Endothelial cell of umbilical vein (primary cell): ENCODE results near the gene IQGAP3. TPM values are rescaled to one million over a fixed set of nuclear protein-coding genes. Genes with fewer than 3 reads are reported as not detected.

Experiments used
- BruUV-seq: library from RNA; stranded (reverse); fragments of 400-500 nt; replicated peaks from 2 replicates; lab custom pipeline; 2021; lab: Mats Ljungman, UMichigan
- CTCF ChIA-PET: fragments of 300-600, 350-600 bp; sonication (Branson Sonifier 250); formaldehyde crosslinking; loops from one replicate; lab custom pipeline; 2021; ENCODE audit warnings: antibody characterized with exemption, inconsistent platforms; lab: Charles Lee
- POLR2A ChIA-PET: fragments of 300-600, 350-600 bp; sonication (Branson Sonifier 250); formaldehyde crosslinking; loops from one replicate; lab custom pipeline; 2021; ENCODE audit warnings: antibody characterized with exemption, inconsistent platforms; lab: Charles Lee
- DNase-seq: peaks from one replicate; pipeline ENCODE4 v3.0.0-alpha.2; 2011; ENCODE audit warnings: low read depth, low spot score
- FAIRE-seq: peaks from 2 replicates; lab custom pipeline; 2011; peaks lifted over from hg19 to GRCh38; lab: Jason Lieb, UNC
- H2AFZ ChIP-seq: 2 replicates; pipeline ENCODE4 v1.6.0; 2012; ENCODE audit warnings: low read depth, low read length, control low read depth, inconsistent platforms
- H3K27ac ChIP-seq: 2 replicates; pipeline ENCODE4 v1.5.1; 2011; ENCODE audit warnings: low read depth, mild to moderate bottlenecking, control low read depth, low read length, moderate library complexity; ENCODE audit not compliant: insufficient read depth
- H3K27me3 ChIP-seq, 2 experiments: 2 replicates each; pipeline versions ENCODE4 v1.6.0 to v1.6.1; 2011; ENCODE audit warnings: low read length in 2 of 2, mixed read lengths in 1 of 2; ENCODE audit not compliant: control insufficient read depth in 2 of 2, insufficient read depth in 2 of 2
- H3K36me3 ChIP-seq, 2 experiments: 2 replicates in 1 of 2; 3 replicates in 1 of 2; pipeline ENCODE4 v1.5.1; 2011; ENCODE audit warnings: low read length in 2 of 2, mild to moderate bottlenecking in 1 of 2, moderate library complexity in 1 of 2; ENCODE audit not compliant: control insufficient read depth in 2 of 2, insufficient read depth in 2 of 2; ENCODE audit errors: extremely low read depth in 1 of 2
- H3K4me1 ChIP-seq: 3 replicates; pipeline ENCODE4 v1.5.1; 2011; ENCODE audit warnings: mild to moderate bottlenecking, low read length; ENCODE audit not compliant: control insufficient read depth, insufficient read depth; ENCODE audit errors: extremely low read depth
- H3K4me2 ChIP-seq: 2 replicates; pipeline ENCODE4 v1.6.1; 2011; ENCODE audit warnings: low read length, control low read depth, mixed read lengths; ENCODE audit not compliant: insufficient read depth
- H3K4me3 ChIP-seq, 3 experiments: fragments of 200-600 bp in 1 of 3; sonication (generic), shearing (Covaris generic) in 1 of 3; replicated peaks in 1 of 3; 2 replicates each; pipeline ENCODE4 v1.5.1; 2011 to 2016; ENCODE audit warnings: control low read depth in 3 of 3, low read length in 3 of 3, mild to moderate bottlenecking in 2 of 3, inconsistent platforms in 1 of 3, low read depth in 1 of 3, moderate library complexity in 1 of 3; ENCODE audit not compliant: insufficient read depth in 1 of 3
- H3K79me2 ChIP-seq: 2 replicates; pipeline ENCODE4 v1.6.0; 2012; ENCODE audit warnings: low read length, inconsistent platforms; ENCODE audit not compliant: control insufficient read depth, insufficient read depth
- H3K9ac ChIP-seq: replicated peaks from 2 replicates; pipeline ENCODE3; 2011; ENCODE audit warnings: low read length, control low read depth; ENCODE audit not compliant: insufficient read depth; ENCODE audit errors: extremely low read depth
- H3K9me1 ChIP-seq: replicated peaks from 3 replicates; pipeline ENCODE4 v1.6.0; 2011; ENCODE audit warnings: mild to moderate bottlenecking, low read length; ENCODE audit not compliant: control insufficient read depth, insufficient read depth; ENCODE audit errors: extremely low read depth
- H3K9me3 ChIP-seq: replicated peaks from 2 replicates; pipeline ENCODE4 v1.5.1; 2012; ENCODE audit warnings: low read length, inconsistent platforms; ENCODE audit not compliant: control insufficient read depth, insufficient read depth
- H4K20me1 ChIP-seq: replicated peaks from 2 replicates; pipeline ENCODE3; 2011; ENCODE audit warnings: mild to moderate bottlenecking, low read length; ENCODE audit not compliant: control insufficient read depth, insufficient read depth; ENCODE audit errors: extremely low read depth
- CTCF ChIP-seq, 2 donors: IDR thresholded peaks; 1 replicate in 1 of 2; 2 replicates in 1 of 2; pipeline ENCODE4 v1.5.1; 2011; ENCODE audit warnings: low read length in 2 of 2, mild to moderate bottlenecking in 2 of 2, moderate library complexity in 2 of 2, control low read depth in 1 of 2, inconsistent platforms in 1 of 2, low read depth in 1 of 2; ENCODE audit not compliant: insufficient read depth in 1 of 2; ENCODE audit errors: extremely low read depth in 1 of 2
- GATA2 ChIP-seq: IDR thresholded peaks from 2 replicates; pipeline ENCODE4 v1.7.0; 2011; ENCODE audit warnings: low read depth, mild to moderate bottlenecking, moderate library complexity, mixed read lengths, low read length; ENCODE audit not compliant: insufficient read length, insufficient read depth
- JUN ChIP-seq: IDR thresholded peaks from 2 replicates; pipeline ENCODE4 v1.6.1; 2011; ENCODE audit warnings: borderline replicate concordance, low read depth; ENCODE audit not compliant: insufficient read length, insufficient read depth
- MAX ChIP-seq: IDR thresholded peaks from 2 replicates; pipeline ENCODE4 v1.6.1; 2011; ENCODE audit not compliant: insufficient read depth, insufficient read length
- dilution Hi-C: fragments of 300-500 bp; cut with MboI; formaldehyde crosslinking; loops from one replicate; pipeline ENCODE4 v1.15.0; 2019; ENCODE audit warnings: low sequenced_read_pairs; ENCODE audit not compliant: extremely low pct_ligation_motif_present
- intact Hi-C: fragments of 100-400 bp; cut with micrococcal nuclease; formaldehyde crosslinking; loops from one replicate; pipeline ENCODE4 v1.10.0; 2022
- polyA plus RNA-seq, 4 experiments: library from polyadenylated mRNA; depleted of rRNA in 3 of 4; stranded (reverse) in 3 of 4; unstranded in 1 of 4; fragments of >200 nt; gene quantifications; 2 replicates each; pipeline versions ENCODE4 v1.2.1 to v1.2.3, GENCODE V29; 2011 to 2012; ENCODE audit warnings: missing spikeins in 1 of 4
- total RNA-seq: library from RNA; stranded (reverse); gene quantifications from 2 replicates; pipeline ENCODE4 v1.2.3, GENCODE V29; 2021

Gene IQGAP3
- total and polyA plus RNA-seq, 2 donors (not counting 3 experiments of a cell fraction or from before 2014, with no cell fraction given) = 28.3 to 60.7 TPM

DNA sequence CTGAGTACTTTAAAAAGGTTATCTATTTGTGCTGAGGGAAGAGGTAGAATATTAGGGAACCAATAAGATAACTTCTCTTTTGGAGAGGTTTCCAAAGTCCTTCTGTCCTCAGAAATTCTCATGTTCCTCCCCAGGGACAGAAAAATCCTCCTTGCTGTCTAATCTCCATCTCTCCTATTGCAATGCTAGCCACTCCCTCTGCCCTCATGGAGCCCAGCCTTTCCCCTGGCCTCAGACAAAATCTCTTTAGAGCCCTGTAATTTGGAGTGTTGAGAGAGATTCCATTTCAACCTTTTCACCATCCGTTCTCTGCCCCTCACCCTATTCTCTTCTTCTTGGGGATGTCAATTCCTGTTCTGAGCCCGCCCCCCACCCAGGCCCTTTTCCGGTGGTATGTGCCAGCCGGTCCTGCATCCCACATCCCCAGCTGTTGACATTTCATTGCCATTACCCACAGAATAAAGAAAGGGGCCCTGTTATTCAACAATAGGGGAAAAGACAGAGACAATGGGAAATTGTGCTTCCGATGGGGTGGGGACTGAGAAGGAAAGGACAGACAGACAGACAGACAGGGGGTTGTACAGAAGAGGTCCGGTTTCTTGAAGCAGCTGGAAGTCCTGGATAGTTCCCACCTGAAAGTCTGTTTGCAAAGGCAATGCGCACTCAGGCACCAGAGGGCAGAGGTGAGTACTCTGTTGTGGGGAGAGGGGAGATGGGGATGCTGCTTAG is 46.7 kb upstream of the IQGAP3 start, which contains the start of gene HAPLN2:
Gene HAPLN2, plus strand, starts transcription at position 563 of the 729 bp plus-strand sequence. CDS start 4,076 bp downstream, outside the sequence.
- H3K27me3 ChIP-seq = peaks cover 32 to 43% of the 10 kb centered on the region in 2 experiments
- peaks cover 8% of the 10 kb centered on the region for H3K4me1 ChIP-seq
- no peak within 1 kb of the TSS for H2AFZ ChIP-seq
- no peak within 1 kb of the TSS for H3K4me3 ChIP-seq
- ChIA-PET POLR2A (no interaction called here), CTCF (interaction anchor here (0.7 to 13.8 kb wide), 10 partner anchors 11 to 309 kb away, joined by 3 to 237 read pairs (median 10); partner anchors contain the start of gene CRABP2)
- H3K9ac ChIP-seq = no peak within 1 kb of the TSS
- H3K4me2 ChIP-seq = no peak within 1 kb of the TSS
- FAIRE-seq (peak; percentile 64), DNase-seq (peak; percentile 20)
- no peaks in the 10 kb centered on the region for H3K9me3 ChIP-seq
- BruUV-seq = no TSS peak
- dilution Hi-C loops = no loop called here
- H3K36me3 ChIP-seq = no peaks in the 10 kb centered on the region
- H3K9me1 ChIP-seq = no peaks in the 10 kb centered on the region
- no peak within 1 kb of the TSS for H3K27ac ChIP-seq
- intact Hi-C loops = no loop called here
- TF ChIP-seq CTCF (IDR thresholded peaks at IDR 0.05; ENCODE audit: extremely low read depth in 1 of 2, insufficient read depth in 1 of 2, low read depth in 1 of 2, low read length in 2 of 2) = peak; percentile 23 to 56
- TF ChIP-seq JUN = no peak
- H4K20me1 ChIP-seq = no peaks in the 10 kb centered on the region
- H3K79me2 ChIP-seq = no peaks in the 10 kb centered on the region

DNA sequence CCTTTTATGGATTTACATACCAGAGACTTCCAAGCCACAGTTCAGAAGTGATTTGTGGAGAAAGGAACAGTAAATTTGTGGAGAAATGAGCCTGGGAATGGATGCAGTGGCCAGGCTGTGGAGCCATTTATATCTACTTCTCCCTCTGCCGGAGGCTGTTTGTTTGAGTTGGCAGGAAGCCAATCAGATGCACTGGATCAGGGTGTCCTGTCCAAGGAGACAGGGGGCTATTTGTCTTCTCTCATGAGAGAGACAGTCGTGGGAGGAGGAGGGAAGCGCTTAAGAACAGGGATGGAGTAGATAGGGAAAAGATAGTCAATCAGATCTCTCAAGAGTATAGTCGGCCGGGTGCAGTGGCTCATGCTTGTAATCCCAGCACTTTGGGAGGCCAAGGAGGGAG is 44.1 kb upstream of the IQGAP3 start:
- Histone ChIP-seq H3K9me3 (no peaks in the 10 kb centered on the region), H4K20me1 (no peaks in the 10 kb centered on the region), H3K36me3 (no peaks in the 10 kb centered on the region), H3K9me1 (no peaks in the 10 kb centered on the region), H3K27ac (no peak overlapping the region), H3K9ac (no peak overlapping the region), H3K27me3 (peaks cover 26 to 32% of the 10 kb centered on the region in 2 experiments), H3K4me2 (peak overlapping the region; percentile 20), H2AFZ (no peak overlapping the region), H3K4me3 (no peak overlapping the region), H3K79me2 (no peaks in the 10 kb centered on the region), H3K4me1 (peaks cover 8% of the 10 kb centered on the region)
- peak; percentile 64 for DNase-seq
- dilution Hi-C loops (no loop called here), intact Hi-C loops (no loop called here)
- no TSS peak for BruUV-seq
- POLR2A ChIA-PET = interaction anchor here (0.7 kb wide), 2 partner anchors 23 to 226 kb away, joined by 4 to 7 read pairs; no protein-coding TSS in a partner anchor
- TF ChIP-seq MAX = no peak
- peak; percentile 68 for TF ChIP-seq GATA2
- CTCF ChIA-PET = interaction anchor here (1.0 to 1.8 kb wide), 8 partner anchors 8 to 231 kb away, joined by 3 to 11 read pairs (median 5); no protein-coding TSS in a partner anchor
- FAIRE-seq = no peak
